ENCODE results near the gene SRP14. TPM values are rescaled to one million over a fixed set of nuclear protein-coding genes. Genes with fewer than 3 reads are reported as not detected.
"Not testable (repeated sequence)": the region's sequence is repeated elsewhere in the genome, so short reads cannot be mapped to it uniquely, and the experiment has no call there.

Gene SRP14
- total RNA-seq, 4 donors from 2014 or later = 142 to 485 (median 230) TPM

DNA sequence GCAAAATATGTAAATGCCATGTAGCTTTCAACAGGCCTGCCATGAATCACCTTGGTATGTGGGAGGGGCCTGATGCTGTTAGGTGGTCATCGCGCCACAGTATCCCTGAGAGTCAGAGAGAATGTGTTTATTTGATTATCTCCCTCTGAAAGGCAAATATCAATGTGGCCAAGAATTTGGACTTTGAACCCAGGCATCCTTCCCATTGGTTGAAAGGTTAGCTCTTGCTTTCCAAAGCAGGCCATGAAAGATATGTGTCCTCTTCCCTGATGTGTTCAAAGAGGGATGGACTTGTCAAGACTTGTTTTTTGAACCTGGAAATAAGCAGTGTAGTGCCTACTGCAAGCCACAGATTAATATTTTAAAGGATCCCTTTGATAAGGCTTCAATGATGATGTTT, 36.7 kb downstream of the SRP14 start:
- intact Hi-C loops (cut with DNase I; ENCODE audit: low total_unique reads) = no loop called here
- Histone ChIP-seq H3K27me3 (no peaks in the 10 kb centered on the region), H3K4me1 (no peaks in the 10 kb centered on the region), H3K27ac (no peak overlapping the region), H3K9me3 (no peaks in the 10 kb centered on the region), H3K4me3 (no peak overlapping the region), H3K36me3 (no peaks in the 10 kb centered on the region)
- TF ChIP-seq, protein P1, sequence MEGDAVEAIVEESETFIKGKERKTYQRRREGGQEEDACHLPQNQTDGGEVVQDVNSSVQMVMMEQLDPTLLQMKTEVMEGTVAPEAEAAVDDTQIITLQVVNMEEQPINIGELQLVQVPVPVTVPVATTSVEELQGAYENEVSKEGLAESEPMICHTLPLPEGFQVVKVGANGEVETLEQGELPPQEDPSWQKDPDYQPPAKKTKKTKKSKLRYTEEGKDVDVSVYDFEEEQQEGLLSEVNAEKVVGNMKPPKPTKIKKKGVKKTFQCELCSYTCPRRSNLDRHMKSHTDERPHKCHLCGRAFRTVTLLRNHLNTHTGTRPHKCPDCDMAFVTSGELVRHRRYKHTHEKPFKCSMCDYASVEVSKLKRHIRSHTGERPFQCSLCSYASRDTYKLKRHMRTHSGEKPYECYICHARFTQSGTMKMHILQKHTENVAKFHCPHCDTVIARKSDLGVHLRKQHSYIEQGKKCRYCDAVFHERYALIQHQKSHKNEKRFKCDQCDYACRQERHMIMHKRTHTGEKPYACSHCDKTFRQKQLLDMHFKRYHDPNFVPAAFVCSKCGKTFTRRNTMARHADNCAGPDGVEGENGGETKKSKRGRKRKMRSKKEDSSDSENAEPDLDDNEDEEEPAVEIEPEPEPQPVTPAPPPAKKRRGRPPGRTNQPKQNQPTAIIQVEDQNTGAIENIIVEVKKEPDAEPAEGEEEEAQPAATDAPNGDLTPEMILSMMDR (IDR thresholded peaks at IDR 0.05) = no peak
- TF ChIP-seq POLR2A (IDR thresholded peaks at IDR 0.05) = no peak
- DNase-seq = no peak

DNA sequence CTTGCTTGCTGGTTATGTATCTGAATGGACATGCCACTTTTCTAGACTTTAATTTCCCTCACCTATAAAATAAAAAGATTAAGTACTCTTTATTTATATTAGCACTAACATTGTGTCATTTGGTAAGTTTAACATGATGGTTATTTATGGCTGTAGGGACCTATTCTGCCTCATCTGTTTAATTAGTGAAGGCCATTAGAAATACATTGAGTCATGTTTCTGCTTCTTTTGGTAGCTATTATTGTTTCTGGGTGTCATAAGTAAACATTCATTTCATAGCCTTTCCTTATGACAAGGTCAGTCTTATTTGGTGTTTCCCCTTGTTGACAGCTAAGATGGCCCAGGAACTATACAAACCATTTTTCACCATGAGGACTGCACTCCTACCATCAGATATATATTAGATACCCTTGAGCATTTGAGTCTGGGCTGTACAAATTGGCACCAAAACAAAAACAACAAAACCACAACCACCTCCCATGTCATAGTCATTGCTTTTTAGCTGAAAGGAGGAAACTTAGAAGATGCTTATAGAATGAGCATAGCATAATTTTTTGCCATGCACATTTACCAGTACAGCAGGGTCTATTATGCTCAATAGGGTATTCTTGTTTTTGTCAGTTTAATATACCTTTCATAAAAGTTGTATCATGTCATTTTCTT, 39.3 kb downstream of the SRP14 start:
- no peak for DNase-seq
- no peak for TF ChIP-seq POLR2A (IDR thresholded peaks at IDR 0.05)
- TF ChIP-seq, protein P1 (IDR thresholded peaks at IDR 0.05) = no peak
- no peaks in the 10 kb centered on the region for H3K9me3 ChIP-seq
- H3K36me3 ChIP-seq = no peaks in the 10 kb centered on the region
- no peaks in the 10 kb centered on the region for H3K27me3 ChIP-seq
- intact Hi-C loops (cut with DNase I; ENCODE audit: low total_unique reads) = no loop called here
- no peak overlapping the region for H3K27ac ChIP-seq
- H3K4me1 ChIP-seq = no peaks in the 10 kb centered on the region
- H3K4me3 ChIP-seq = no peak overlapping the region

DNA sequence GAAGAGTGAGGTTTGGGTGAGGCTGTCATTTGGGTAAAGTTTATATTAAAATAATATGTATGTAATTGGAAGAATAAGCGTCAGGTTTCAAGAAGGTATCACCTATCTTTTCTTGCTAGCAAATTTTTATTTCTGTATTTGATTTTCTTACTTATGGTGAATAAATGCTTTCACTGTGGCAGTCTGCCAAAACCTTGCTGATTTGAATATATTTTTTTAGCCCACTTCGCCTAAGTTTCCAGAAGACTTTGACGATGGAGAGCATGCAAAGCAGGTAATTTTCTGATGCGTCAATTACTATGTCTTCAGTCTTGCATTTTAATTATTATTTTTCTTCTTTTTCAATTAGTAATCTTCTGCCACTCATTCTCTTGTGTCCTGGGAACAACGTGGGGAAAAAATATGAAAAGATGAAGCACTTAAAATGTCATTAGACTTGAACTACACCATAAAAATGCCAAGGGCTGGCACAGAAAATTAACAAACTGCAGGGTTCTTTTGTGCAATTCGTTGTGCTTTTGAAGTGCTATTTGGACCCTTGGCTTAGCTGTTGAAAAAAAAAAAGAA, 40.4 kb downstream of the SRP14 start:
- intact Hi-C loops (cut with DNase I; ENCODE audit: low total_unique reads) = no loop called here

DNA sequence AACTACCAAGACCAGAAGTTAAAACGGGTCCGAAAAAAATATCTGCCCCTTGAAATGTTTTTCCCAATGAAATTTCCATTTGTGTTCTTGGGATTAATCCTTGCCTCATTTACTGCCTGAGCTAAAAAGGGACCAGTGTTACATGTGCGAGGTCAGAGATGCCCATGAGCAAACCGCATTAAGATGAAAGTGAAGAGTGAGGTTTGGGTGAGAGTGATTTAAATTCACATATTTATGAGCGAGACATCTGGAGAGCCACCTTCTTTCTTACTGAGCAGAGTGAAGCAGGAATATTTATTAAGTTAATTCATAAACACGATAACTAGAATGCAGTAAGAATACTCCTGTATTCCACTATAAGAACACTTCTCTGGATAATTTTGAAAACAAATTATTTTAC, 41.3 kb downstream of the SRP14 start:
- no peak for DNase-seq
- intact Hi-C loops (cut with DNase I; ENCODE audit: low total_unique reads) = no loop called here
- no peaks in the 10 kb centered on the region for H3K4me1 ChIP-seq
- H3K4me3 ChIP-seq = no peak overlapping the region
- no peaks in the 10 kb centered on the region for H3K9me3 ChIP-seq
- no peaks in the 10 kb centered on the region for H3K36me3 ChIP-seq
- no peak overlapping the region for H3K27ac ChIP-seq
- no peaks in the 10 kb centered on the region for H3K27me3 ChIP-seq
- no peak for TF ChIP-seq POLR2A (IDR thresholded peaks at IDR 0.05)
- TF ChIP-seq, protein P1 (IDR thresholded peaks at IDR 0.05) = no peak

More for the DNA sequence above, 40.4 kb downstream of the SRP14 start:
- DNase-seq = no peak
- TF ChIP-seq, protein P1 (IDR thresholded peaks at IDR 0.05) = no peak
- TF ChIP-seq POLR2A (IDR thresholded peaks at IDR 0.05) = no peak
- no peaks in the 10 kb centered on the region for H3K36me3 ChIP-seq
- H3K4me1 ChIP-seq = no peaks in the 10 kb centered on the region
- H3K27me3 ChIP-seq = no peaks in the 10 kb centered on the region
- H3K9me3 ChIP-seq = no peaks in the 10 kb centered on the region
- H3K27ac ChIP-seq = no peak overlapping the region
- no peak overlapping the region for H3K4me3 ChIP-seq

DNA sequence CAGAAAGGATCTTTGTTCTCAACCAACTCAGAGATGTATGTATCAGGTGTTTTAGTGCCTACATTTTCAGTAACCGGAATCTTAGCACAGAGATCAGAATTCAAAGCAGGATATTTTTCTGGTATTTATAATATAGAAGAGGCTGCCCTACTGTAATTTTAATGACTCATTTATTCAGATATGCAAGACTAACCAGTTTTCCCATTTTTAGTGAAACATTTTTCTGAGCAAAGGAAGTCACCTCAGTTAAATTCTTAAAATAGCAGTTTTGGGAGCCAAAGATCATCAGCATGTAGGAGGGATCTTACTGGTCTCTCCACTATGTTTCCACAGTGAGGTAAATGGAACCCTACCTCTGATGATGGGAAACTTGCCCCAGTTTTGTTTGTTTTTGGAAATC, 42.0 kb downstream of the SRP14 start:
- DNase-seq = no peak
- no peak for TF ChIP-seq POLR2A (IDR thresholded peaks at IDR 0.05)
- TF ChIP-seq, protein P1 (IDR thresholded peaks at IDR 0.05) = no peak
- Histone ChIP-seq H3K9me3 (no peaks in the 10 kb centered on the region), H3K4me1 (no peaks in the 10 kb centered on the region), H3K4me3 (no peak overlapping the region), H3K27ac (no peak overlapping the region), H3K36me3 (no peaks in the 10 kb centered on the region), H3K27me3 (no peaks in the 10 kb centered on the region)
- intact Hi-C loops (cut with DNase I; ENCODE audit: low total_unique reads) = no loop called here

DNA sequence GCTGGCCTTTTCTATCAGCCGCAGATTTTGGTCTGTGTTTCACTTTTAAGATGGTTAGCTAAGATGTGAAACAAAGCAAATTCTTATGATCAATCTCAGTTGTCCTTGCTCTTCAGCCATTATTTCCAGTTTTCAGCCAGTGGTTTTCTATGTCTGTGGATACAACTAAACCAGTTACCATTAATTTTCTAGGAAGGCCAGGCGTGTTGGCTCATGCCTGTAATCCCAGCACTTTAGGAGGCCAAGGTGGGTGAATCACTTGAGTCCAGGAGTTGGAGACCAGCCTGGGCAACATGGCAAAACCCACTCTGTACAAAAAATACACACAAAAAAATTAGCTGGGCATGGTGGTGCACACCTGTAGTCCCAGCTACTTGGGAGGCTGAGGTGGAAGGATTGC, 42.8 kb downstream of the SRP14 start:
- intact Hi-C loops (cut with DNase I; ENCODE audit: low total_unique reads); H3K4me1 ChIP-seq; H3K36me3 ChIP-seq; H3K27ac ChIP-seq; H3K9me3 ChIP-seq; DNase-seq; H3K4me3 ChIP-seq; H3K27me3 ChIP-seq: not testable (repeated sequence)

DNA sequence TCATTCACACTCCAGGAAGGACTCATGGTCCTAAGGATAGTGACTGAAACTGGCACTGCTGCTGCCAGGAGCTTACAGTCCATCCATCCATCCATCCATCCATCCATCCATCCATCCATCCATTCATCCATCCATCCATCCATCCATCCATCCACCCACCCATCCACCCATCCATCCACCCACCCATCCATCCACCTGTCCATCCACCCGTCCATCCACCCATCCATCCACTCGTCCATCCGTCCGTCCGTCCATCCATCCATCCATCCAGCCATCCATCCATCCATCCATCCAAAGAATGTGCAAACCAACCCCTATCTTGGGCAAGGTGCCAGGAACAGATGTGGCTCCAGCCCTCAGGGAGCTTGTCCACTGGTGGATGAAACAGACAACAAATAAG, 46.0 kb downstream of the SRP14 start:
- DNase-seq; intact Hi-C loops (cut with DNase I; ENCODE audit: low total_unique reads); H3K36me3 ChIP-seq; H3K4me3 ChIP-seq; H3K4me1 ChIP-seq; H3K9me3 ChIP-seq; H3K27me3 ChIP-seq; H3K27ac ChIP-seq: not testable (repeated sequence)
